ENCODE results near the gene MRPL37.
"Not testable (repeated sequence)": the region's sequence is repeated elsewhere in the genome, so short reads cannot be mapped to it uniquely, and the experiment has no call there.

The MRPL37 gene

GRCh38 chr1:54199765-54200518, at the start of gene MRPL37, which contains the start of gene CYB5RL:
Gene MRPL37 (plus strand): TSS chr1:54200167. CDS start chr1:54200244, 77 bp downstream.
Gene CYB5RL (minus strand): TSS chr1:54200030. CDS start chr1:54195616, 4,414 bp downstream.
- peak; percentile 51 to 77 (median 64) for DNase-seq (ENCODE audit: low read depth in 2 of 3, low spot score in 2 of 3)

- no peak for DNase-seq (ENCODE audit: low read depth in 2 of 3, low spot score in 2 of 3)
Measured at GRCh38 chr1:54151013-54151412, 49.0 kb upstream of the MRPL37 start.

DNA sequence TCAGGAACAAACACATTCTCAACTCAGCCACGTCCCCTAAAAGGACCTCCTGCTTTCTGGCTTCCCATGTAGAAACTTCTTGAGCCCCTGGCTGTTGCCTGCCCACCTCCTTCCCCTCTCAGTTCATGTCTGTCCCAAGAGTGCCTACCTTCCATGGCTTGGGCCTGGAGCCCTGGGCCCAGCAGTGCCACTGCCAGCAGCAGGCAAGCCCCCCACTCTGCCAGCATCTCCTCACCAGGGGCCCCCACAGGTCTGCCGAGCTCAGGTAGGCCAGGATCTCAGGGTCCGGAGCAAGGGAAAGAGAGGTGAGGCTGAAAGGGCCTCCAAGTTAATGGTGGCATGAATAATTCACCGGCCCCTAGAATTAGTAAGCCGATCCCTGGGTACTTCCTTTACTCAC, 47.3 kb upstream of the MRPL37 start, which contains the start of gene CDCP2:
Gene CDCP2, minus strand, starts transcription at position 305 of the 400 bp plus-strand sequence. Its CDS starts 78 bp downstream, at position 227.
- no peak for DNase-seq (ENCODE audit: low read depth in 2 of 3, low spot score in 2 of 3)

- DNase-seq (ENCODE audit: low read depth in 2 of 3, low spot score in 2 of 3) = no peak
Measured at GRCh38 chr1:54153535-54154439, 46.2 kb upstream of the MRPL37 start.

DNA sequence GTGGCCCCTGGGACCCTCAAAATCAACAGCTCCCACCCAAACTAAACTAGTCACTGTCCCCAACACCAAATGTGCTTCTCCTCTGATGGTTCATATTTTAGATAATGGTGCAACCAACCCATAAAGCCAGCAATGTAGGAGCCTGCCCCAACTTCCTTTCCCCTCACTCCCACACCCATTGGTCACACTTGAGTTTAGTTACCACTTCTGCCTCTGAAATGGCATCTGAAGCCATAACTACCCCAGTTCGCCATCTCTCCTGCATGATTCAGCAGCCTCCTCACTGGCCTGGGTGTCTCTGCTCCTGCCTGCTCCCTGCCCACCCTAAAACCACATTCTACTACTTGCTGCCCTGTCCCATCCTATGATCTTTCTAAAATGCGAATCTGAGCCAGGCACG, 43.8 kb upstream of the MRPL37 start:
- DNase-seq (ENCODE audit: low read depth in 2 of 3, low spot score in 2 of 3) = no peak

- no peak for DNase-seq (ENCODE audit: low read depth in 2 of 3, low spot score in 2 of 3)
Measured at GRCh38 chr1:54156986-54157385, 43.0 kb upstream of the MRPL37 start.

DNA sequence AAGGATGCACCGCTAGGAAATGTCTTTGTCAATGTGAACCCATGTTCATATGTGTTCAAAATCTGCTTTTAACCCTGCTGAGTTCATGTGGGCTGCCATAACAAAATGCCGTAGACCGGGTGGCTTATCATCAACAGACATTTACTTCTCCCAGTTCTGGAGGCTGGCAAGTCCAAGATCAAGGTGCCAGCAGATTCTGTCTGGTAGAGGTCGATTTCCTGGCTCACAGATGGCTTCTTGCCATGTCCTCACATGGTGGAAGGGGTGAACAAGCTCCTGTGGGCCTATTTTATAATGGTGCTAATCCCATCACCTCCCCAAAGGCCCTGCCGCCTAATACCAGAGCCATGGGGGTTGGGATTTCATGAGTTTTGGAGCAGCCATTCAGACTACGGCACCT, 42.6 kb upstream of the MRPL37 start:
- DNase-seq (ENCODE audit: low read depth in 2 of 3, low spot score in 2 of 3) = no peak

DNA sequence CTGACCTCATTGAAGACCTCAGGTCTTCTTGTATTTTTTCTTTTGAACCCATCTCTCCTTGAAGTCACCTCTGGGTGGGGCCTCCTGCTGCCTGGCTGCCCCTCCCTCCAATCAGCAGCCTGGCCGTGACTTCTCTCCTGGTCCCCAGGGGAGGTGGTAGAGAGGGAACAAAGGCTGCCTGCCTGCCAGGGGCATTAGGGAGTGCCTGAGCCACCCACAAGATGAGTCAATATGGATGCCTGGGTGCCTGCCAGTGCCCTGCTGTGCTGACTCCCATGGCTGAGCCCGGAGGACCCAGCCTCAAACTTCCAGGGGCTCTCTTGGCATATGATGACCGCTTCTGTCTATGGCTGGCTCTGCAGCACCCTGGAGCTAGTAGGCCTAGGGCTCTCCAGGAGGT, 41.9 kb upstream of the MRPL37 start:
- no peak for DNase-seq (ENCODE audit: low read depth in 2 of 3, low spot score in 2 of 3)

DNA sequence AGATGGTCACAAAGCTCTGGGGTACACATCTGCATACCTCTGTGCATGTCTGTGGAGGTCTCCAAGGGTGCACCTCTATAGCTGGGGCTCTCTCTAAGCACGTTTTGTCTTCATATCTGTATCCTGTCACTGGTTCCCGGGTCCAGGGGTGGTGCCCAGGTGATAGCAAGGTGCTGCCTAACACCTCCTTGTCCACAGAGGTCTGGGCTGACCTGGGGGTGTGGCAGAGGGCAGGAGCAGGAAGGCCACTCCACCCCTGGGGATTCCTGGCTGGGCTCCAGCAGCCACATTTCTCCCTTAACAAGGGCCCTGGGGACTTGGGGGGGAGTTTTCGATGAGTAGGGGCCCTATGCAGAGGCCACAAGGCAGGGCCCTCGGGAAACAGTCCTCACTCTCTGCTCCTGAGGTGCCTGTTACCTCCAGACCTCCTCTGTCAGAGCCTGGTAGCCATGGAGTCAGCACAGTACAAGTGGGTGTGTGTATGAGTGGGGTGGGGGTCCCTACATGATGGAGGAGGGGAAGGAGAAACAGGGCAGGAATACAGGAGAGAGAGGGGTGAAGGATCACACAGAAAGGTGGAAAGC, 40.1 kb upstream of the MRPL37 start:
- no peak for DNase-seq (ENCODE audit: low read depth in 2 of 3, low spot score in 2 of 3)

DNA sequence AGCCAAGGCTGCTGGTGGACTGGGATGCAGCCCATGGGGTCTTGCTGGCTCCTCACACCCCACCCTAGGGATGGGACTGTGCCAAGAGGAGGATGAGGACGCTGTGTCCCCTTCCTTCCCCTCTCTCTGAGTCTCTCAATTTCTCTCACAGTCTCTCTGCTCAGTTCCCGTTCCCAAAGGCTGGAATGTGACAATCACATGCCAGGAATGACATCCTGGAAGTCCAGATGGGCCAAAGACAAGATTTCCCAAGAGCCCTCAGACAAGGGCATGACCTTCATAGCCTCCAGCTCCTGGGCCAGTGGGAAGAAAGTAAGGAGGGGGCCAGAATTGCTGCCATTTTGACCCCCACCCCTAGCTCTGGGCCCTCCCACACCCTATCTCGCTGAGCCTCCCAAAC, 39.6 kb upstream of the MRPL37 start:
- DNase-seq (ENCODE audit: low read depth in 2 of 3, low spot score in 2 of 3) = no peak

DNA sequence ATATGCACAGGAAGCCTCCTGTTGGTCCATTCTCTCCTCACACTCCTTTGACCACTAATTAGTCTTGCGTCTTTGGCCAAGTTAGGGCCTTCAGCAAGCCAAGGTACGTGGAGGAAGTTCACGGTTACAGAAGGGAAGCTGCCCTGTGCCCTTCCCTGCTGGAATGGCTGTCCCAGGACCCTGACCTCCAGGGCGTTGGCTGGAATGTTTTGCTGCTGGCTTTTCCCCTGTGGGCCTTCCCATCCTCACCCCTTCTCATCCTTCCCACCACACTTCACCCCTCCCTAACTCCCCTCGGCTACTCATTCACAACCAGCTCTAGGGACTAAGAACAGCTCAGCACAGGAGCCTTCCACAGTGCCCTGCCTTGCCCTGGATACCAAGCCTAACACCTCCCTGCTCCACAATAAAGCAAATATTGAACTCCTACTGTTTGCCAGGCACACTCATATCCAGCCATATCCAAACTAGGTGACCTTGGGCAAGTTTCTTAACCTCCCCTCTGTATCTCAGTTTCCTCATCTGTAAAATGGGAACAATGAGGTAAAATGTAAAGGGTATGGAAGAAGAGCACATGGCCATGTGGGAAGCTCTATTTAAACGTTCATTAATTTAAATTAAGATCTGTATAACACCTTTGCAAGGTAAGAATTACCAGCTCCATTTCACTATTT, 38.3 kb upstream of the MRPL37 start:
- DNase-seq (ENCODE audit: low read depth in 2 of 3, low spot score in 2 of 3) = no peak

GRCh38 chr1:54163051-54163450, 36.9 kb upstream of the MRPL37 start:
- DNase-seq (ENCODE audit: low read depth in 2 of 3, low spot score in 2 of 3) = no peak

DNA sequence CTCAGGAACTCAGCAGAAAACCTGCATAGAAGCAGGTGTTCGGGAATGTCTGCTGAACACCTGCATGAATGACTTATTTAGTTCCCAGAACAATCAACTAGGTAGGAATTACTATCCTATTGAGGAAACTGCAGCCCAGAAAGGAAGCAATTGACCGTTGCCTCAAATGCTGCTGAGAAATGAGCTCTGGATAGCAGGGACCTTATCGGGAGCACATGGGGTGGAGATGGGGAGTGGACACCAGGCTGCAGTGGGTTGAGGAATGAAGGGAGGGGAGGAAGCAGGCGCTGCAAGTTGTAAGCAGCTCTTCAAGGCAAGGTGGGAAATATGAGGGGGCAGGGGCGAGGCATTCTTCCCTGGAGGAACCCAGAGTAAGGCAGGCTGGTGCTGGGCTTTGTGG, 36.4 kb upstream of the MRPL37 start:
- DNase-seq (ENCODE audit: low read depth in 2 of 3, low spot score in 2 of 3) = no peak

GRCh38 chr1:54165146-54165545, 34.8 kb upstream of the MRPL37 start:
- no peak for DNase-seq (ENCODE audit: low read depth in 2 of 3, low spot score in 2 of 3)

GRCh38 chr1:54166357-54166756, 33.6 kb upstream of the MRPL37 start:
- DNase-seq (ENCODE audit: low read depth in 2 of 3, low spot score in 2 of 3) = not testable (repeated sequence)

DNA sequence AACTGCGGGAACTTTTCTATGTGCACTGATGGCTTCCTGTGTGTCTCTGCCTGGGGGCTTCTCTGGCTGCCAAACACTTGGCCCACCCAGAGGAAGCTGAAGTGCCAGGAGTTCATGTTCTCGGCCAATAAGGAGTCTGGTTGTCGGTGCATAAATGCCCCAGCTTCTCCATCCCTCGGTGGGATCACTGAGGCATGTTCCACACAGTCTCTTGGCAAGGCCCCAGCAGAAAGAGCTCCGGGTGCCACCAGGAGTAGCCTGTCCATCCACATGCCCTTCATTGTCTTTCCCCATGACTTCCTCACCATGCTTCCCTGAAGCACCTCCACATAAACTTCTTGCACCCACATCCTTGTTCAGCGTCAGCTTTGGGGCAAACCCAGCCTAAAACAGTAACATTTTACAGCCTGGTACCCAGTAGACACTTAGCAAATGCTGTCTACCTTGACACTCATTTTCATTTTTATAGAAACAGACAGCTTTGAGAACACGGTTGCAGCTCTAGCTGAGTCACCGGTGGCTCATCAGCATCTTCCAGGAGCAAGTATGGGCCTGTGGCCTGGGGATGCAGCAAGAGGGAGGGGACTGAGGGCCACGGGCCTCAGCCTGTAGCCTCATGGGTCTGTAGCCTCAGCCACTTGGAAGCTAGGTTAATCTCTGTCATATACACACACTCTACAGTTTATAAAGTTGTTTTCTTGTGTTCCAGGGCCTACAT, 32.4 kb upstream of the MRPL37 start:
- no peak for DNase-seq (ENCODE audit: low read depth in 2 of 3, low spot score in 2 of 3)

- DNase-seq (ENCODE audit: low read depth in 2 of 3, low spot score in 2 of 3) = no peak
Measured at GRCh38 chr1:54168206-54168965, 31.6 kb upstream of the MRPL37 start.

GRCh38 chr1:54169068-54169467, 30.9 kb upstream of the MRPL37 start:
- no peak for DNase-seq (ENCODE audit: low read depth in 2 of 3, low spot score in 2 of 3)

- no peak for DNase-seq (ENCODE audit: low read depth in 2 of 3, low spot score in 2 of 3)
Measured at GRCh38 chr1:54171016-54171415, 29.0 kb upstream of the MRPL37 start.

- DNase-seq (ENCODE audit: low read depth in 2 of 3, low spot score in 2 of 3) = no peak
Measured at GRCh38 chr1:54171606-54172005, 28.4 kb upstream of the MRPL37 start.

All from activated CD8-positive, alpha-beta memory T cell treated with anti-CD3 and anti-CD28 coated beads for 48 hours (primary cell).